BE2C (cell line): Measurements from ENCODE around the gene FBXL7.

ENCODE experiments used
- DNase-seq: peaks from one replicate; pipeline ENCODE4 v3.0.0-alpha.2; 2020
- H3K27me3 ChIP-seq: fragments of 250-450 bp; sonication (Bioruptor Pico); 2 replicates; pipeline ENCODE4 v1.5.1; 2020; ENCODE audit warnings: mild to moderate bottlenecking
- H3K36me3 ChIP-seq: fragments of 250-450 bp; sonication (Bioruptor Pico); 2 replicates; pipeline ENCODE4 v1.5.1; 2020; ENCODE audit warnings: mild to moderate bottlenecking
- H3K4me1 ChIP-seq: fragments of 250-450 bp; sonication (Bioruptor Pico); 2 replicates; pipeline ENCODE4 v1.5.1; 2020
- H3K4me3 ChIP-seq: 2 replicates; pipeline ENCODE4 v1.5.1; 2011; ENCODE audit warnings: low read depth, low read length
- H3K9me3 ChIP-seq: fragments of 250-450 bp; sonication (Bioruptor Pico); 2 replicates; pipeline ENCODE4 v1.5.1; 2020
- TF ChIP-seq, protein P1 (sequence below): IDR thresholded peaks from 2 replicates; pipeline ENCODE4 v1.5.1; 2012; ENCODE audit warnings: mild to moderate bottlenecking, low read depth, low read length

FBXL7 gene

DNA sequence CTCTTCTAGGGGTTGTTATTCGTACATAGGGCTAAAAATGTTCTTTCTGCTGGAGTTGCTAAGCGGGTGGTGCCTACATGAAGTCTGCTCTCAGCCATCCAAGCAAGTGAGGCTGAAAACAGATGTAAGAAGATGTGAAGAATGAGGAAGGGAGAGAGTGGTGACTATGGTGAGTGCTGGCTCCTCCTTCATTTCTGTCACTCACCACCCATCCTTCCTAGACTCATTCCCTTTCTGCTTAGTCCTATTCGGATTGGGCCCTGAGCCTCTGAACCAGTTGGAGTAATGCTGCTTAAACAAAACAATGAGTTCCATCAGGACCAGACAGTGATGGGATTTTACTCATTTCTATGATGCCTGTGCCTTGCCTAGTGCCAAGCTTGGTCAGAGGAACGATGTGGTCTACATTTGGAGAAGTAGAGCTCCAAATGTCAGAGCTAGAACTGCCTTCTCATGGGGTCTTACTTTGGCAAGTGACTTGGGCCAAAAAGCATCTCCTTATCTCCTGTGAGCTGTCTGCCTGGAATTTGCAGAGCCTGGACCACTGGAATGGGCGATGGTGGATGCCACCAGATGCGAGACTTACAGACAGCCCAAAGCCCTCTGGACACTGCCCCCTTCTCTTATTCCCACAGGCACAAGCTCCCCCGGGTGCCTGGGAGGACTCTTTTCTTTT is 192.9 kb downstream of the FBXL7 start:
- no peaks in the 10 kb centered on the region for H3K36me3 ChIP-seq
- no peaks in the 10 kb centered on the region for H3K9me3 ChIP-seq
- TF ChIP-seq, protein P1, sequence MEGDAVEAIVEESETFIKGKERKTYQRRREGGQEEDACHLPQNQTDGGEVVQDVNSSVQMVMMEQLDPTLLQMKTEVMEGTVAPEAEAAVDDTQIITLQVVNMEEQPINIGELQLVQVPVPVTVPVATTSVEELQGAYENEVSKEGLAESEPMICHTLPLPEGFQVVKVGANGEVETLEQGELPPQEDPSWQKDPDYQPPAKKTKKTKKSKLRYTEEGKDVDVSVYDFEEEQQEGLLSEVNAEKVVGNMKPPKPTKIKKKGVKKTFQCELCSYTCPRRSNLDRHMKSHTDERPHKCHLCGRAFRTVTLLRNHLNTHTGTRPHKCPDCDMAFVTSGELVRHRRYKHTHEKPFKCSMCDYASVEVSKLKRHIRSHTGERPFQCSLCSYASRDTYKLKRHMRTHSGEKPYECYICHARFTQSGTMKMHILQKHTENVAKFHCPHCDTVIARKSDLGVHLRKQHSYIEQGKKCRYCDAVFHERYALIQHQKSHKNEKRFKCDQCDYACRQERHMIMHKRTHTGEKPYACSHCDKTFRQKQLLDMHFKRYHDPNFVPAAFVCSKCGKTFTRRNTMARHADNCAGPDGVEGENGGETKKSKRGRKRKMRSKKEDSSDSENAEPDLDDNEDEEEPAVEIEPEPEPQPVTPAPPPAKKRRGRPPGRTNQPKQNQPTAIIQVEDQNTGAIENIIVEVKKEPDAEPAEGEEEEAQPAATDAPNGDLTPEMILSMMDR: no peak
- no peaks in the 10 kb centered on the region for H3K27me3 ChIP-seq
- no peak for DNase-seq
- H3K4me1 ChIP-seq: no peaks in the 10 kb centered on the region
- H3K4me3 ChIP-seq: no peak overlapping the region

DNA sequence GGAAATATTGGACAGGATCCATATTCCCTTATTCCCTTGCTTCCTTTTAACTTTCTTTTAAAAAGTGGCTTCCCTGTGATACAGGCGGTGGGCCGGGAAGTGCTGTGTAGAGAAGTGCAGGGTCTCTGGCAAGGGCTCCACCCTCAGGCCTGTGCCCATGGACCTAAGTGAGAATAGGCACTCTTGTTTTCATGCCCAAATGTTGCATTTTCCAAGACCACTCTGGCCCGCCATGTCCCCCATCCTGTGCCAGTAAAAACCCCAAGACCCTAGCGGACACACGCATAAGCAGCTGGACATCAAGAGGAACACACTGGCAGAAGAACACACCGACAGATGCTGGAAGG is 193.4 kb downstream of the FBXL7 start:
- DNase-seq: no peak
- Histone ChIP-seq H3K9me3 (no peaks in the 10 kb centered on the region), H3K36me3 (no peaks in the 10 kb centered on the region), H3K4me3 (no peak overlapping the region), H3K4me1 (no peaks in the 10 kb centered on the region), H3K27me3 (no peaks in the 10 kb centered on the region)
- TF ChIP-seq, protein P1: no peak

DNA sequence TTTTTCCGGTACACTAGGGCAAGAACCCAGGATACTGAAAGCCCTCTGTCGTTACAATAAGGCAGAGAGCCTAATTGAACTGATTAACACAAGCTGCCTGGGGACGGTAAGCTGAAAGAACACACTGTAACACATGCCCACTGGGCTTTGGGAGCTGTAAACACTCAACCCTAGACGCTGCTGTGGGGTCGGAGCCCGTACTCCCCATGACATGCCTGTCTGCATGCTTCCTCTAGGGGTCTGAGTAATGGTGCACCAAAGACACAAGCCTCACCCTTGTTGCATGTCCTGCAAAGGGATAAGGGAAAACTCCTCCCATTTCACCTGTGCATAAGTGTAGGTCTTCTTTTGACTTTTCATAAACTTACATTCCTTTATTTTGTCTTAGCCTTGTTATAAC is 194.0 kb downstream of the FBXL7 start:
- H3K4me1 ChIP-seq: no peaks in the 10 kb centered on the region
- TF ChIP-seq, protein P1: no peak
- no peaks in the 10 kb centered on the region for H3K36me3 ChIP-seq
- H3K27me3 ChIP-seq: no peaks in the 10 kb centered on the region
- no peaks in the 10 kb centered on the region for H3K9me3 ChIP-seq
- DNase-seq: no peak
- no peak overlapping the region for H3K4me3 ChIP-seq

DNA sequence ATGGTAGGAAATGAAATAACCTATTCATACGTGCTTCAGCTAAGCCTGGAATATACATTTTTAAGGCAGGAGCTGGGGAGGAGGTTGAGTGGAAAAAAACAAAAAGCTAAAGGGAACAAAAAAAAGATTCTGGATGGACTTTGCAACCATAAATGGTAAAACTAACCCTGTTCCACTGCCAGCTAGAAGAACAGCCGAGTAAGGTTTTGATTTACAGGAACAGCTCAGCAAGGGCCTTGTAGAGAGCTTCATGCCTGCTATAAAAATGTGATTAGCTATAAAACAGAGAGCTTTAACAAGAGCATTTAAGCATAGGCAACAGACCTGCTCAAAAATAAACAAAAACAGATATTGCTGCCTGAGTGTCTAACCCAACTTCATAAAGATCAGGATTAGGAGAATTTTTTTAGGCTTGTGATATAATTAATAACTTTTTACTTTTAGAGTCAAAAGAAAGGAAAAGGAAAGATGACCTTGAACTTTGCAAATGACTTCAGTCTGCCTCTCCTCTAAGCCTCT is 194.8 kb downstream of the FBXL7 start:
- DNase-seq: no peak
- Histone ChIP-seq H3K4me3 (no peak overlapping the region), H3K9me3 (no peaks in the 10 kb centered on the region), H3K4me1 (no peaks in the 10 kb centered on the region; the same call in 1 of the 2 replicates), H3K27me3 (no peaks in the 10 kb centered on the region), H3K36me3 (no peaks in the 10 kb centered on the region)
- TF ChIP-seq, protein P1: no peak

- H3K4me3 ChIP-seq: no peak overlapping the region
- H3K4me1 ChIP-seq: no peaks in the 10 kb centered on the region; the same call in none of the 2 replicates
- DNase-seq: no peak
- TF ChIP-seq, protein P1: no peak
- H3K9me3 ChIP-seq: no peaks in the 10 kb centered on the region
- no peaks in the 10 kb centered on the region for H3K36me3 ChIP-seq
- no peaks in the 10 kb centered on the region for H3K27me3 ChIP-seq
Measured at GRCh38 chr5:15695215-15695731, 195.3 kb downstream of the FBXL7 start.

DNA sequence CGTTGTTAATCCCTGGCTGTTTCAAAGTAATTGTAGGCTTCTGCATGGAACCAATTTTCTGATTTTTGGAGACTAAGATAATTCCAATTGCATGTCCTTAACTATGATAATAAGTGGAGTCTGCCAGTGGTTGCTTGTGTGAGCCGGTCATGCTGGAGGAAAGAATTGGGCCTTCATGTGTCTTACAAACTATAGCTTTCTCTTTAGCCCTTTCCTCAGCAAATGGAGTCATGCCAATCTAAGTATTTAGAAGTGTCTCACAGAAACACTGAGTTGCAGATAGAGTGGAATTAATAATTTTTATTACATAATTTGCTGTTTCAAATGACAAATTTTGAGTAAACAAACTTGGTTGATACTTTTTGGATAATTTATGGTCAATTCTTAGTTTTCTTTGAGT is 200.4 kb downstream of the FBXL7 start:
- no peak overlapping the region for H3K4me3 ChIP-seq
- H3K27me3 ChIP-seq: no peaks in the 10 kb centered on the region
- H3K9me3 ChIP-seq: no peaks in the 10 kb centered on the region
- TF ChIP-seq, protein P1: no peak
- H3K4me1 ChIP-seq: no peaks in the 10 kb centered on the region; the same call in none of the 2 replicates
- no peak for DNase-seq
- H3K36me3 ChIP-seq: no peaks in the 10 kb centered on the region
